ENCODE results near the gene TMC4. TPM values are rescaled to one million over a fixed set of nuclear protein-coding genes. Genes with fewer than 3 reads are reported as not detected.

TMC4 gene
- total and polyA plus RNA-seq, 2 experiments from 2014 or later, result 2.3 to 7.8 TPM

DNA sequence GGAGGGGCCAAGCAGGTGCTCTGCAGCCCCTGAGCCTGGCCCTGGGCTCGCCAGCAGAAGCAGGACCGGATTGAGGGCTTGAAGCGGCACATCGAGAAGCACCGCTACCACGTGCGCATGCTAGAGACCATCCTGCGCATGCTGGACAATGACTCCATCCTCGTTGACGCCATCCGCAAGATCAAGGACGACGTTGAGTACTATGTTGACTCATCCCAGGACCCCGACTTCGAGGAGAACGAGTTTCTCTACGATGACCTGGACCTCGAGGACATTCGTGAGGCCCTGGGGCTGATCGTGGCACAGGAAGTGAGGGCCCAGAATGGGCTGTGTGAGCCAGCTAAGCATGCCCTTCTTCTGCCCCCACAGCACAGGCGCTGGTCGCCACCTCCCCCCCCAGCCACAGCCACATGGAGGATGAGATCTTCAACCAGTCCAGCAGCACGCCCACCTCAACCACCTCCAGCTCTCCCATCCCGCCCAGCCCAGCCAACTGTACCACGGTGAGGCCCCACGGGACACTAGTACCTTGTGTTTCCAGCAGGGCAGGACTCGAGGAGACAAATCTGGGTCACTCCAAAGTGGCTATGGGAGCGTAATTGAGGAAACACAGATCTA, 27.3 kb downstream of the TMC4 start (continued):
- TF ChIP-seq, protein P1, sequence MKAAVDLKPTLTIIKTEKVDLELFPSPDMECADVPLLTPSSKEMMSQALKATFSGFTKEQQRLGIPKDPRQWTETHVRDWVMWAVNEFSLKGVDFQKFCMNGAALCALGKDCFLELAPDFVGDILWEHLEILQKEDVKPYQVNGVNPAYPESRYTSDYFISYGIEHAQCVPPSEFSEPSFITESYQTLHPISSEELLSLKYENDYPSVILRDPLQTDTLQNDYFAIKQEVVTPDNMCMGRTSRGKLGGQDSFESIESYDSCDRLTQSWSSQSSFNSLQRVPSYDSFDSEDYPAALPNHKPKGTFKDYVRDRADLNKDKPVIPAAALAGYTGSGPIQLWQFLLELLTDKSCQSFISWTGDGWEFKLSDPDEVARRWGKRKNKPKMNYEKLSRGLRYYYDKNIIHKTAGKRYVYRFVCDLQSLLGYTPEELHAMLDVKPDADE (IDR thresholded peaks at IDR 0.05), result no peak
- no peak for TF ChIP-seq JUNB (IDR thresholded peaks at IDR 0.05; ENCODE audit: unreplicated experiment)
- TF ChIP-seq EZH2 (IDR thresholded peaks at IDR 0.05; ENCODE audit: low read depth, unreplicated experiment), result no peak
- TF ChIP-seq, protein P2, sequence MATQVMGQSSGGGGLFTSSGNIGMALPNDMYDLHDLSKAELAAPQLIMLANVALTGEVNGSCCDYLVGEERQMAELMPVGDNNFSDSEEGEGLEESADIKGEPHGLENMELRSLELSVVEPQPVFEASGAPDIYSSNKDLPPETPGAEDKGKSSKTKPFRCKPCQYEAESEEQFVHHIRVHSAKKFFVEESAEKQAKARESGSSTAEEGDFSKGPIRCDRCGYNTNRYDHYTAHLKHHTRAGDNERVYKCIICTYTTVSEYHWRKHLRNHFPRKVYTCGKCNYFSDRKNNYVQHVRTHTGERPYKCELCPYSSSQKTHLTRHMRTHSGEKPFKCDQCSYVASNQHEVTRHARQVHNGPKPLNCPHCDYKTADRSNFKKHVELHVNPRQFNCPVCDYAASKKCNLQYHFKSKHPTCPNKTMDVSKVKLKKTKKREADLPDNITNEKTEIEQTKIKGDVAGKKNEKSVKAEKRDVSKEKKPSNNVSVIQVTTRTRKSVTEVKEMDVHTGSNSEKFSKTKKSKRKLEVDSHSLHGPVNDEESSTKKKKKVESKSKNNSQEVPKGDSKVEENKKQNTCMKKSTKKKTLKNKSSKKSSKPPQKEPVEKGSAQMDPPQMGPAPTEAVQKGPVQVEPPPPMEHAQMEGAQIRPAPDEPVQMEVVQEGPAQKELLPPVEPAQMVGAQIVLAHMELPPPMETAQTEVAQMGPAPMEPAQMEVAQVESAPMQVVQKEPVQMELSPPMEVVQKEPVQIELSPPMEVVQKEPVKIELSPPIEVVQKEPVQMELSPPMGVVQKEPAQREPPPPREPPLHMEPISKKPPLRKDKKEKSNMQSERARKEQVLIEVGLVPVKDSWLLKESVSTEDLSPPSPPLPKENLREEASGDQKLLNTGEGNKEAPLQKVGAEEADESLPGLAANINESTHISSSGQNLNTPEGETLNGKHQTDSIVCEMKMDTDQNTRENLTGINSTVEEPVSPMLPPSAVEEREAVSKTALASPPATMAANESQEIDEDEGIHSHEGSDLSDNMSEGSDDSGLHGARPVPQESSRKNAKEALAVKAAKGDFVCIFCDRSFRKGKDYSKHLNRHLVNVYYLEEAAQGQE (IDR thresholded peaks at IDR 0.05; ENCODE audit: unreplicated experiment), result no peak

DNA sequence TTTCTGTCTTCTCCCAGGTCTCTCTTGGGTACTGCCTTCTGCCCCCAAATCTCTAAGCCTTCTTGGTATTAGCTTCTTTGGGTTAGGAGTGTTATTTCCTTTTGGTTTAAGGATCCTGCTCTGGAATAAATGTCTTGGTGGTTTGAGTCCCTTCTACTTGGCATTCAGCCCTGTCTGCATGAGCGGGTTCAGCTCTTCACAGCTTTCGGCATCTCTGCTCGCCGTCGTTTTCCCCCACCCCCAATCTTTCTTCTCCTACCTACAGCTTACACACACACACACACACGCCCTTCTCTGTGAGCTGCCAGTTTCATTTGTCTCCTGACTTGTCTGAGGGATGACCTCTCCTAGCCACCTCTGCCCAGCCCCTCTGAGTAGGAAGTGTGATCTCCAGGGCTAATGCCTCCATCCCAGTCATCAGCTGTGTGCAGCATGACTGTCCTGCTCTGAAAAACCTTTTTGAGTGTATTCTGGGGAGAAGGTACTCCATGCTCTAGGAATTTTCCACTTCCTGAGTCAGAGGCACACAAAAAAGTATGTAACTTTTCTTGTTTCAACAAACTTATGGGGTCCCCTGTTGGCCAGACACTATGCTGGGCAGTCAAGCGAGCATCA, 30.7 kb downstream of the TMC4 start:
- H3K27ac Mint-ChIP-seq, result no peak overlapping the region
- no peak for TF ChIP-seq STAT1 (IDR thresholded peaks at IDR 0.05; ENCODE audit: unreplicated experiment)
- TF ChIP-seq, protein P2 (IDR thresholded peaks at IDR 0.05; ENCODE audit: unreplicated experiment), result no peak
- no peak for TF ChIP-seq POLR2AphosphoS5 (IDR thresholded peaks at IDR 0.05; ENCODE audit: low read depth)
- TF ChIP-seq, protein P1 (IDR thresholded peaks at IDR 0.05), result no peak
- TF ChIP-seq EZH2 (IDR thresholded peaks at IDR 0.05; ENCODE audit: low read depth, unreplicated experiment), result no peak
- TF ChIP-seq JUNB (IDR thresholded peaks at IDR 0.05; ENCODE audit: unreplicated experiment), result no peak
- TF ChIP-seq EZH2phosphoT487 (IDR thresholded peaks at IDR 0.05; ENCODE audit: unreplicated experiment), result no peak
- no peak for TF ChIP-seq ZNF331 (CRISPR knock-in tag; IDR thresholded peaks at IDR 0.05; ENCODE audit: low read depth)
- TF ChIP-seq NANOG (IDR thresholded peaks at IDR 0.05; ENCODE audit: borderline replicate concordance), result no peak
- TF ChIP-seq CREB1 (CRISPR knock-in tag; IDR thresholded peaks at IDR 0.05; ENCODE audit: low read depth), result no peak
- TF ChIP-seq, protein P3, sequence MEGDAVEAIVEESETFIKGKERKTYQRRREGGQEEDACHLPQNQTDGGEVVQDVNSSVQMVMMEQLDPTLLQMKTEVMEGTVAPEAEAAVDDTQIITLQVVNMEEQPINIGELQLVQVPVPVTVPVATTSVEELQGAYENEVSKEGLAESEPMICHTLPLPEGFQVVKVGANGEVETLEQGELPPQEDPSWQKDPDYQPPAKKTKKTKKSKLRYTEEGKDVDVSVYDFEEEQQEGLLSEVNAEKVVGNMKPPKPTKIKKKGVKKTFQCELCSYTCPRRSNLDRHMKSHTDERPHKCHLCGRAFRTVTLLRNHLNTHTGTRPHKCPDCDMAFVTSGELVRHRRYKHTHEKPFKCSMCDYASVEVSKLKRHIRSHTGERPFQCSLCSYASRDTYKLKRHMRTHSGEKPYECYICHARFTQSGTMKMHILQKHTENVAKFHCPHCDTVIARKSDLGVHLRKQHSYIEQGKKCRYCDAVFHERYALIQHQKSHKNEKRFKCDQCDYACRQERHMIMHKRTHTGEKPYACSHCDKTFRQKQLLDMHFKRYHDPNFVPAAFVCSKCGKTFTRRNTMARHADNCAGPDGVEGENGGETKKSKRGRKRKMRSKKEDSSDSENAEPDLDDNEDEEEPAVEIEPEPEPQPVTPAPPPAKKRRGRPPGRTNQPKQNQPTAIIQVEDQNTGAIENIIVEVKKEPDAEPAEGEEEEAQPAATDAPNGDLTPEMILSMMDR (conservative IDR thresholded peaks at IDR 0.05; ENCODE audit: low read depth in 2 of 2), result no peak

More for the DNA sequence above, 30.7 kb downstream of the TMC4 start:
- Histone ChIP-seq H3K4me3 (no peak overlapping the region), H2AFZ (no peak overlapping the region), H3K36me3 (ENCODE audit: insufficient read depth) (peaks cover 24% of the 10 kb centered on the region), H3F3A (replicated peaks; ENCODE audit: low read depth) (0 out of 2 replicates have a peak, but pooled peaks cover 3% of the 10 kb centered on the region), H3K9me2 (ENCODE audit: insufficient read depth) (no peaks in the 10 kb centered on the region), H3K4me1 (ENCODE audit: insufficient read depth) (no peaks in the 10 kb centered on the region; the same call in 1 of the 2 replicates), H3K4me2 (no peak overlapping the region), H3K79me2 (replicated peaks; ENCODE audit: insufficient read depth) (peaks cover 51% of the 10 kb centered on the region), H3K27me3 (ENCODE audit: insufficient read depth) (no peaks in the 10 kb centered on the region), H4K20me1 (replicated peaks; ENCODE audit: insufficient read depth) (peaks cover 51% of the 10 kb centered on the region), H3K27ac (ENCODE audit: low read depth) (no peak overlapping the region)
- Mint-ChIP-seq H3K4me1 (peaks cover 23% of the 10 kb centered on the region), H3K4me3 (no peak overlapping the region), H3K36me3 (ENCODE audit: low read depth) (peaks cover 72% of the 10 kb centered on the region), H3K9me3 (no peaks in the 10 kb centered on the region; the same call in 2 of the 3 replicates), H3K27me3 (ENCODE audit: insufficient read depth, low read depth, poor library complexity) (peaks cover 14% of the 10 kb centered on the region)
- DNase-seq (ENCODE audit: low spot score) (no peak), ATAC-seq (no peak)
